Inflammatory macrophage (primary cell): ENCODE measurements around the gene PLCXD3.
"Not testable (repeated sequence)": the region's sequence is repeated elsewhere in the genome, so short reads cannot be mapped to it uniquely, and the experiment has no call there.

ENCODE experiments used
- DNase-seq, 2 donors: peaks; one replicate each; pipeline ENCODE4 v3.0.0-alpha.2; 2020 to 2022
- total RNA-seq, 18 experiments: gene quantifications; one replicate each; lab custom pipeline; 2026; ENCODE audit warnings: mixed read lengths in 6 of 18, inconsistent platforms in 2 of 18; lab: John Stamatoyannopoulos, UW

Gene PLCXD3, protein sequence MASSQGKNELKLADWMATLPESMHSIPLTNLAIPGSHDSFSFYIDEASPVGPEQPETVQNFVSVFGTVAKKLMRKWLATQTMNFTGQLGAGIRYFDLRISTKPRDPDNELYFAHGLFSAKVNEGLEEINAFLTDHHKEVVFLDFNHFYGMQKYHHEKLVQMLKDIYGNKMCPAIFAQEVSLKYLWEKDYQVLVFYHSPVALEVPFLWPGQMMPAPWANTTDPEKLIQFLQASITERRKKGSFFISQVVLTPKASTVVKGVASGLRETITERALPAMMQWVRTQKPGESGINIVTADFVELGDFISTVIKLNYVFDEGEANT
- 0 to 0.23 (median 0.02) reads per million in 18 experiments for total RNA-seq

DNA sequence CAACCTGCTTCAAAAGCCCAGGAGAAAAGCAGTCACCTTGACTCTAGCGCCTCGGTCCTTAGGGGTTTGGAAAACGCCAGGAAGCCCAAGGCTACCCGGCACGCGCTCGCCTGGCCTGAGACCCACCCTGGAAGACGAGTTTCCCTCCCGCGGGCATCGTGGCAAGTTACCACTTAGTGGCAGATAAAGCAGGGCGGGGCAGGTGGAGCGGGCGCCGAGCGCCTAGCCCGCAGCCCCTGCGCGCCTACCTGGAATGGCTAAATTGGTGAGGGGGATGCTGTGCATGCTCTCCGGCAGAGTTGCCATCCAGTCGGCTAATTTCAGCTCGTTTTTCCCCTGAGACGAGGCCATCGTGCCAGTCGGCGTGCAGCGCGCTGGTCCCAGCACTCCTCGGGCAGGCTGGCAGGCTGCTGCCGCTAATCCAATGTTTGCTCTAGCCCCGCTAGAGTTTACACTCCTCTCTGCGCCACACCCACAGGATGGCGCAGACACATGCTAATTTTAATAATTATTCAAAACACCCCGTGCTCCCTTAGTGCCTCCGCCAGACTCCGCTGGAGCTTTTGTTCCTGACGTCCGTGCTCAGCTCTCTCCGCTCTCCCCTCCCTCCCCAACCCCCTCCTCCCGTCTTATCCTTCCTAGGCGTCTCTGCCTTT lies at the start of gene PLCXD3:
Gene PLCXD3, minus strand, starts transcription at position 426 of the 656 bp plus-strand sequence. Its CDS starts 75 bp downstream, at position 351.
- DNase-seq, result no peak

DNA sequence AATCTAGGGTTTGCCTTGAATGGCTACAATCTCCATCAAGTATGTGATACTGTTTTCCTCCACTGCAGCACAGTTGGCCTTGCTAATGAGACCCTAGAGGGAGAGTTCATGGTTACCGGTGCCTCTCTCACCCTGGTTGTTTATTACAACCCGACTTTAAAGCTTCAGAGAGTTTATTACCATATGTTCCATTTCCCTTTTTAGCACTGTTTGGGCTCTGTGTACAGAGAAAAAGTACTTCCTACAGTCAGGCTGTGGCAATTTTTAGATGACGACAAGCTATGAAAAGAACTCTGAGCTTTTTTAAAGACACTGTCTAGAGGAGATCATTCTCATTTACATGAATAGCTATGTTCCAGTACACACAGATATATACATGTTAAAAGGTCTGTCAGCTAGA lies 48.8 kb upstream of the PLCXD3 start:
- DNase-seq, result no peak

DNA sequence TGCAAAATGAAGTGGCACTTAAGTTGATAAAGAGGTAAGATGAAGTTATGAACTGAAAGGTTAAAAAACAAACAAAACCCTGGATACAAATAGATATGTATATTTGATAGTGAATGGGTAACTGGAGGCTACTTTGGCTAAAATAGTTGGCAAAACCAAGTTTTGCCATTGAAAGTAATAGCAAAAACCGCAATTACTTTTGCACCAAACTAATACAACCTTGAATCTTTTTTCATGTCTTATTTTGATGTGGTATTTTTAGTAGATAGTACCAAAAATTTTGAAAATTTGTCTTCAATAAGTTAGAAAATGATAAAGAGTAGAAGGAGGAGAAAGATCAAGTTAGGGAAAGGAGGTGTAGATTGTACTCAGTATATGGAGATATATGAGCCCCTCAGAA lies 47.9 kb upstream of the PLCXD3 start:
- no peak for DNase-seq

DNA sequence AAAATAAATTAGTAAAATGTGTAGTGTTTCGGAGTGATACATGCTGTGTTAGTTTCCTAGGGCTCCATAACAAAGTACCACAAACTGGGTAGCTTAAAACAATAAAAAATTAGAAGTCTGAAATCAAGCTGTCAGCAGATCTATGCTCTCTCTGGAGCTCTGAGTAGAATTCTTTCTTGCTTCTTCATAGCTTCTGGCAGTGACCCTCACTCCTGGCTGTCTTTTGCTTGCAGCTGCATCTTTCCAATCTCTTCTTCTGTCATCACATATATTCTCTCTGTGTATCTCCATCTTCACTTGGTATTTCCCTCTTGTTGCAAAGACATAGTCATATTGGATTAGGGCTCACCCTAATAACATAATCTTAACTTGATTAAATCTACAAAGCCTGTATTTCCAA lies 37.6 kb upstream of the PLCXD3 start:
- DNase-seq, result no peak

DNA sequence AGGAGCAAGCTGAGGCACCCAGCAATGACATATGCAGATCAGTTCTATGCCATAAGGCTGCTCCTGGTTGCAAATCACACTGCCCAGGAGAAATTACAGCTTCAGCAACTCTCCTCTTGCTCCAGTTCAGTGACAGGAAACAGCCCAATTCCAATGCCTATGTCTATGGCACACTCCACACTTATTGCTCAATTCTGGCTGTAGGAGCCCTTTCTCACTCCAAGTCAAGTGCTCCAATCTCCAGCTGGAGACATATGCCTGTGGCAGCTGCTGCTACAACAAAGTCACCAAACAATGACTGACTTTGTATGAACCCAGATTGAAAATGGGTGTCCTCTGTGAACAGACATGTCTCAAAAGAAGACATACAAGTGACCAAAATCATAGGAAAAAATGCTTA lies 31.8 kb upstream of the PLCXD3 start:
- DNase-seq, result no peak

DNA sequence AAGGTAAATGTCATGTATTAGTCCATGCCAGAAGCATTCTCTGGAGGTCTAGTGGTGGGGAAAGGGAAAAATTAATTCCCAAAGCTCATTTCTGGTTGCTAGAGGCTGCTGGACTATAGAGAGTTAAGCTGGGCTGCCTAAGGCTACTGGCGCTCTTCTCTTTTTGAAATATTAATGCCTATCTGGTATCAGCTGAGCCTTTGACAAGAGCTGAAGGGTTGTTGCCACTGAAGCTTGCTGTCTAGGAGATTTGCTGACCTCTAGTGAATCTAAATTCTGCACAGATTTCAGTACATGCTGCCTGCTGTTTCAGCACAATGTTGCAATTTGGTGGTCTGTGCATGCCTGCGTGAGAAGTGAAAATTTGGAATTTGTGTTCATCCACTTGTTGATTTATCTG lies 29.1 kb upstream of the PLCXD3 start:
- DNase-seq, result no peak

DNA sequence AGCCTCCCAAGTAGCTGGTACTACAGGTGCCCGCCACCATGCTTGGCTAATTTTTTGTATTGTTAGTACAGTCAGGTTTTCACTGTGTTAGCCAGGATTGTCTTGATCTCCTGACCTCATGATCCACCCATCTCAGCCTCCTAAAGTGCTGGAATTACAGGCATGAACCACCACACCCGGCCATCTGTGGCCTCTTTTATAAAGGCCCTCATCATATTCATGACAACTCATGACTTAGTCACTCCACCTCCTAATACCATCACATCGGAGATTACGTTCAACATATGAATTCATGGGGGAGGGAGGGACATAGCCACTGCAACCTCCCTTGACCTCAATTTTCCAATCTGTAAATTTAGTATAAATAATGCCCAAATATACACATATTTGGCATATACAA lies 27.2 kb upstream of the PLCXD3 start:
- no peak for DNase-seq

DNA sequence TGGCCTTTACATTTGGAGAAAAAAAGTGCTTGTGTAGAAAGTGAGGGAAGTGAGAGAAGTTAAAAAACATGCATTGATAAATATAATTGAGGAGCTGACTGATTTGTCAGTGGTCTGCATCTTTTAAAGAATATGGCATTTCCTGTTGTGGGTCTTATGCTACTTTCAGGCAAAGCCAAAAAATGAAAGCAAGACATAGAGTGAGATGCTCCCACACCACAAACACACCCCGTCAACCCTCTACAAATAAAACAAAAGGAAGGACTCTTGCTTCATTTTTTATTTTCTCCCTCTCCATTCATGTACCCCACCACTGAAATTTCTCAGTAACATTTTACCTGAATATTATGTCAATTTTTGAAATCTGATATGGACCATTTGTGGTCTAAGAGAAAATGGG lies 22.1 kb upstream of the PLCXD3 start:
- no peak for DNase-seq

DNA sequence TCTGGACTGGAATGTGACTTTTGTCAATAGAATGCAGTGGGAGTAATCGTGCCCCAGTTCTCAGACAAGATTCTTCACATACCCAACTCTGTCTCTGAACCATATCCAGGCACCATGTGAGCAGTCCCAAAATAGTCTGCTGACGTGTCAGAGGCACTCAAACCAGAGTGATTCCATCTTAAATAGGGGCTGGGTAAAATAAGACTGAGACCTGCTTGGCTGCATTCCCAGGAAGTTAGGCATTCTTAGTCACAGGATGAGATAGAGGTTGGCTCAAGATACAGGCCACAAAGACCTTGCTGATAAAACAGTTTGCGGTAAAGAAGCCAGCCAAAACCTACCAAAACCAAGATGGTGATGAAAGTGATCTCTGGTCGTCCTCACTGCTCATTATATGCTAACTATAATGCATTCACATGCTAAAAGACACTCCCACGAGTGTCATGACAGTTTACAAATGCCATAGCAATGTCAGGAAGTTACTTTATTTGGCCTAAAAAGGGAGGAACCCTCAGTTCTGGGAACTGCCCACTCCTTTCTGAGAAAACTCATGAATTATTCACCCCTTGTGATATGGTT lies 16.9 kb upstream of the PLCXD3 start:
- no peak for DNase-seq

DNA sequence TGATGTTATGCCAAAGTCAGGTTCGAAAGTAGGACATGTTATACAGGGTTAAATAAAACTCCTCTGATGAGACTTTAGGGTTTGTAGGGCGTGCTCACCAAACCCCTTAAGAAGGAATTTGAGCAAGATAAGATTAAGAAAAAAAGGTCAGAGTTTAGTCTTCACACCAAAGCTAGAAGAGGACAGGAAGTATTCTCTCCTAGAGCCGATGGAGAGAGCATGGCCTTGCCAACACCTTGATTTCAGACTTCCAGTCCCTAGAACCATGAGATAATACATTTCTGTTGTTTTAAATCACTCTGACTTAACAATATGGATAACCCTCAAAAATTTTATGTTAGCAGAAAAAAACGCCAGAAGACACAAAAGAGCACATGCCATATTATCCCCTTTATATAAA lies 16.3 kb upstream of the PLCXD3 start:
- DNase-seq, result no peak

DNA sequence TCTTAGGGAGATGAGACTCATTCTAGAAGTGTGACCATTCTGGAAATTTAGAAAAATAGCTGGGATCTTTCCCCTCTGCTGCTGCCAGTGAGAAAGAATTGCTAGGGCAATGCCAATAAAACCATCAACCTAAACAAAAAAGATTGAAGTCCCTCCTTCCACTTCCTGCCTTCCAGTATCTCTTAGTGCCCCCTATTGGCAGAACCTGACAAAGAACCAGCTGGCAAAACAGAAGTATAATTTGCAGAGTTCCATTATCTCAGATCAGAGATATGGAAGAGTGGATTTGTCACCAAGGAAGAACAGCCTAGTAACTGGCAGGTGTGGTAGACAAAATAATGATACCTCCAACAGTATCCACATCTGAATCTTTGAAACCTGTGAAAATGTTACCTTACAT lies 13.8 kb upstream of the PLCXD3 start:
- DNase-seq, result no peak

DNA sequence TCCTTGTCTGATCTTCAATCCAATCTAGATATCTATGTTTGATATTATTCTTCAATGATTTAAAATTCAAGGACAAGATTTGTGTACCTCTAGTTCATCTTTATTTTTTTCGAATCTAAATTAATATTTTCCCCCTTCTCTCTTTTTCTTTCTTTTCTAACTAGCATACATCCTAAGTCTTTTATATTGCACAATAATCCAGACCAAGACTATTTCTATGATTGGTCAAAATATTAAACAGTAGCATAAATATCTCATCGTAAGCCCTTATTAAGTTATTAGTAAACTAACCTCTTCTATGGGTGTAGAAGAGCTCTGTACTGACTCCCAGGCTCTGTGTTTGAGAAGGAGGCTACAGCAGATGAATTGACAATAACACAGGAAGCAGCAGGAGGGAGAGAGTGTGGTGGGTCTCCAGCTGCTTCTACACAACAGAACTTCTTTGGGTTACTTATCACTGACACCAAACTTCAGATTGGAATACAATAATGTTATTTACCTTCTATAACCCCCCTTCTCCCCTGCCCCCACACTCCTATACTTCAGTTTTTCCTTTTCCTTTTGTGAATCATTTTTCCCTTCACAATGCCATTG lies 11.9 kb upstream of the PLCXD3 start:
- DNase-seq, result no peak

DNA sequence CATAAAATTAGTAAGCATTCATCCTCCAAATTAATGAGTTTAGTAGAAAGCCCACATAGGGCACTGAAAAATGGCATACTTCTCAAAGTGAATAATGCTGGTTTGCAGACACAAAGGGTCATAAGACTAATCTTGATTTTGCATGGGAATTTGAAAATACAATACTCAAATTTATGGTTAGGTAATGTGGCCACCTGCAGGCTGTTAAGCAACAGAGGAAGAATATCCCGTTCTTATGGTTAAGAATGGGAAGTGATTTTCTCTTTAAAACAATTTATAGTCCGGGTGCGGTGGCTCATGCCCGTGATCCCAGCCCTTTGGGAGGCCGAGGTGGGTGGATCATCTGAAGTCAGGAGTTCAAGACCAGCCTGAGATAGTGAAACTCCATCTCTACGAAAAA lies 9.4 kb upstream of the PLCXD3 start:
- DNase-seq, result no peak

DNA sequence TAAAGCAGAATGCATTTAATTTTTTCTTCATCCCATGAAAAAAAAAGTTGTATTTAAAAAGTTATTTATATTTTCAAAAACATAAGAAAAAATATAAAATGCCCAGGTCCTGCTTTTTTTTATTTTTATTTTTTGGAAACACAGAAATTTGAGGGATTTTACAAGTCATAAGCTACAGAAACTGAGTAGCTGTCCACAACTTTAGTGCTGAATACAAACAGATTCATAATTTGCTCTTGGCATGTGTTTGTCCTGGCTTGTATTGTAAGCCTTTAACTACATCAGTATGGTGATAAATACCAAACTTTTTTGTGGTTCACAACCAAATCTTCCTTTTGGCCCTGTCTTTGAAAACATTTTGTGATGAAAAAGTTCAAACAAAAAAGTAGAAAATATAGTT lies 7.5 kb upstream of the PLCXD3 start:
- no peak for DNase-seq

DNA sequence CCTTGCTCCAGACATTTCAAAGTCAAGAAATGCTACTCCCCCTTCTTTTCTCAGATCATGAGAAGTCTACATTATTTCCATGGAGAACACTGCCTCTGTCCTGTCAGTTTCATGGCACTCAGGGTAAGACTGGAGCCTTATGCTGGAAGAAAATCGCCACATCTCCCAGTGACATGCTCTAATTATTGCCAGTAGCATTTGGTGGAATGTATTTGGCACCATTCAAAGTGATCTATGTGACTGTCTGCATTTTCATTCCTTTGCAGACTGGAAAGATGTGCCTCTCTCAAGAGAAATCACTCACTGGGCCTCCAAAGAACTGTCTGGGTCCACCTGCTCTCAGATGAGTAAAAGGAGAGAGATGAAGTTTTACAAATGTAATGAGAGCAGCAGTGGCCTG lies 840 bp upstream of the PLCXD3 start:
- no peak for DNase-seq

DNA sequence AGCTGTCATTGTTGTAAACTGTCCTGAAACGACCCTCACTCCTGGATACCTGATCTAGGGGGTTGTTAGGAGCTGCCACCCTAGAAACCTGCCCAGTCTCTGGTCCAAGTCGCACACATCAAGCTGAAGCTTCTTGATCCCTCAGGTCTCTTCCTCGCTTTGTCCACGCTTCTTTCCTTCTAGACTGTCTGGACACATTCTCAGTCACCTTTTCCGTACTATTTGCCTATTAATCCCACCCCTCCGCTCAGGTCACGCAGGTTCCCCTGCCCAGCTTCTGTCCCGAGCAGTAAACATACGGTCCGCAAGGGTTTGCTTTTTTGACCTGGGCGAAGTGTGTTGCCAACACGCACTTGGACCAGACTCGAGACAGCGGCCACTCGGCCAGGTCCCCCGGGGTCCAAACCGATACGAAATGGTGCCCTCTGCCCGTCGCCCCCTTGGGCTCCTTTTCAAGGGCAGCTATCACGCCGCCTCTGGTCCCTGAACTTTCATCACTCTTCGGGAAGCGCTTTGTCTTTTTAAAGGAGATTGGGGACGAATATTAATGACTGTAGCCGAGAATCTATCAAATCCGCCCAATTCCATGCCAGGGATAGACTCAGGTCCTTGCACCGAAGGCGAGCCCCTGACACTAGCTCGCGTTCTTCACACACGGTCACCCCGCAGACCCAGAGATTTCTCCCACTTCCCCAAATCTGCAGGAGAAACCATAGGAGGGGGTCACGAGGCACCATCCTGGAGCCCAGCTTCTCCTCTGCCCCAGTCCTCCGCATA lies 814 bp downstream of the PLCXD3 start:
- DNase-seq, result no peak

DNA sequence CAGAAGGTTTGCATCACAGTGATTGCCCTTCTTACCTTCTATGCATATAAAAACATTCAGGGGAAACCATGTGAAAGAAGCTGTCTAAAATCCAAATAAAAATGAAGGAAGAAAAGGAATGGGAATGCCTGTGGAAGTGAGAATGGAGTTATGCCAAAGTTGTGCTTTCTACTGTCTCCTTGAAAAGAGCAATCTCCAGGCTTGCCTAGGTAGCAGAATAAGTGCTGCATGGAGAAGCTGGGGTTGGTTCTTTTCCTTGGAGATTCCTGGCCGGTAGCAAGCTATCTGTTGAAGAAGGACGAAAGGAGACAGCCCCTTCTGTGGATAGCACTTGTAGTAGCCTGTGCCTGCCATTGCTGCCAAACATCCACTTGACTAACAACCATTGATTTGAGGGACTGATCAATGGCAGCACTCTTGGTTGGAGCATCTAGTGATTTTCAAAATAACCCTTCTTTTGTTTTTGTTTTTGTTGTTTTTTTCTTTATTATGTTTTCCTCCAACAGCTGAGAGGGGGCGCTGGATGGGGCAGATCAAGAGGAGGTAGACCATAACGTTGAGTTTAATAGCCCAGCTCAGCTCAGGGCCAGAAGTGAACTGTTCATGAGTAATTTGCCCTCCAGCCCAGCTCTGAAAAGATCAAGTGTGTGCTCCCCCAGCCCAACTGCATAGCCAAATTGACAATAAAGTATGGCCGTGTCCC lies 1.6 kb downstream of the PLCXD3 start:
- no peak for DNase-seq

DNA sequence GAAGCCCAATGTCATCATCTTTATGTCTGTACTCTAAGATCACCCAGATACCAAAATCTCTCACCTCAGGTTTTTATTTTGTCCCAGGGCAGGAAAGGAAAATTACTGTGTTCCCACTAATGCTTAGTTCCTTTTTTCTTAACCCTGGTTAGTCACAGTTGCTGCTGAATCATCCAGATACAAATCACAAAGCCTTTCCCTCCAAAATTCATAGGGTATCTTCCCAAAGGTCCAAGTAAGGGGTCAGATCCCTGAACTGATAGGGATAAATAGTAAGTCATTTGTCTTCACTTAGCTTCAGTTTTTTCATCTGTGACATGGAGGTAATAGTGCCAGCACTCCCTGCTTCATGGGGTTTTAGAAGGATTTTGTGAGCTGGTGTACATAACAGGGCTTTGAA lies 2.2 kb downstream of the PLCXD3 start:
- no peak for DNase-seq

DNA sequence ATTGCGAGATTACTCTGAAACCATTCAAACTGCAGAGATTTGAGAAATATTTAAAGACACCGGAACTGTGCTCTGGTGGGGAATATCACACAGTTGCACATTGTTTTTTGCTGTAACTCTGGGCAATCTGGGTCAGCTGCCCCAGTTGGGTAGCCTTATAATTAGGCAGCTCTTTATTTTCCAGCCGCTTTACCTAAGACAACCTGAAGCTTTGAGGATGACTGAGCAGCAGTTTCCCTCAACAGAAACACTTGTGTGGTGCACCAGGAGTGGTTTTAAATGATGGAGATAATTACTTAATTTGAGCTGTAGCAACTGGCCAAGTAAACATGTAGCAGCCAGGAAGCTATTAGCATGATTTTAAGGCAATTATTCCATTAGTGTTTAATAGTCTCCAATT lies 2.9 kb downstream of the PLCXD3 start:
- no peak for DNase-seq

DNA sequence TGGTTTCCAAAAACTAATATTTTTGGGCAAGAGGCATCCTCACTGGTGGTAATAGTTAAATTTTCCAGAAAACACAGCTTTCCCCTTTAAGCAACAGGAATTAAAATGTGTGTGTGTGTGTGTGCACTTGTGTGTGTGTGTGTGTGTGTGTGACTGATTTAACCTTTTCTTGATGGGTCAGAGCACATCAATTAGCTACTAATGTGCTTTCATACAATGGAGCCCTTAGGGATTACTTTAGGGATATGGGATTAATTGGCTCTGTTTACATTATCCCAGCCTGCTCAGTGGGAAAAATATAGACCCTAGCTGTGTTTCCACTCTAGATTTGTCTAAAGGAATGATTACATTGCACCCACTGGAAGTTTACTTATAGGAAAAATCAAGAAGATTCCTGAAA lies 6.5 kb downstream of the PLCXD3 start:
- no peak for DNase-seq

DNA sequence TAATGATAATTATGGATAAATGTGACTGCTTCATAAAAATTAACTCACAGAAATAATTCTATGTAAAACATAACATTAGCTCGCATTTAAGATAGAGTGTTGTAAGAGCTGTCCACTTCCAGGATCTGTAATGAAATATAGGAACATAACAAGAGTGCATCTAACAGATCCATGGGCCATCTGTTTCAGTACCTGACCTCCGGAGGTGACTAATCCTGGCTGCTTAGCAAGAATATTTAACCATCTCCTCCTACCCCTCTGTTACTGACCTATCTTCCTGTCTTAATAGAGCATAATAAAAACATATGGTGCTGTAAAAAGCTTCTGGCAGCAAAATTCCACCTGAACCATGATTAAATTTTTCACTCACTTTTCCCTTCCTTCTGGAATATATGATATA lies 7.1 kb downstream of the PLCXD3 start:
- DNase-seq, result no peak

DNA sequence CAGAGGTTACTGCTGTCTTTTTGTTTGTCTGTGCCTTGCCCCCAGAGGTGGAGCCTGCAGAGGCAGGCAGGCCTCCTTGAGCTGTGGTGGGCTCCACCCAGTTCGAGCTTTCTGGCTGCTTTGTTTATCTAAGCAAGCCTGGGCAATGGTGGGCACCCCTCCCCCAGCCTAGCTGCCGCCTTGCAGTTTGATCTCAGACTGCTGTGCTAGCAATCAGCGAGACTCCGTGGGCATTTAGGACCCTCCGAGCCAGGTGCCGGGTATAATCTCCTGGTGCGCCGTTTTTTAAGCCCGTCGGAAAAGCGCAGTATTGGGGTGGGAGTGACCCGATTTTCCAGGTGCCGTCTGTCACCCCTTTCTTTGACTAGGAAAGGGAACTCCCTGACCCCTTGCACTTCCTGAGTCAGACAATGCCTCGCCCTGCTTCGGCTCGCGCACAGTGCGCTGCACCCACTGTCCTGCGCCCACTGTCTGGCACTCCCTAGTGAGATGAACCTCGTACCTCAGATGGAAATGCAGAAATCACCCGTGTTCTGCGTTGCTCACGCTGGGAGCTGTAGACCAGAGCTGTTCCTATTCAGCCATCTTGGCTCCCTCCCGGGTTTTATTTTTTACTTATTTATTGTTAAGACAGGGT lies 16.8 kb downstream of the PLCXD3 start:
- not testable (repeated sequence) for DNase-seq
